A549 (cell line): Measurements from ENCODE around the gene RPS6KB1.

Source experiments
- CHD2 ChIP-seq: fragments of 150-350 bp; IDR thresholded peaks from 2 replicates; pipeline ENCODE4 v1.6.1; 2014; ENCODE audit warnings: low read length; ENCODE audit not compliant: partially characterized antibody
- CTCF ChIP-seq: fragments of >200 bp; sonication (Bioruptor Twin); formaldehyde crosslinking; IDR thresholded peaks from 3 replicates; pipeline ENCODE4 v1.5.1; 2016
- ELK1 ChIP-seq: fragments of 150-350 bp; IDR thresholded peaks from 2 replicates; pipeline ENCODE4 v1.6.1; 2014; ENCODE audit warnings: low read depth, mild to moderate bottlenecking, low read length
- EP300 ChIP-seq, 2 experiments: fragments of >200 bp; sonication (Bioruptor Twin); formaldehyde crosslinking; IDR thresholded peaks; 2 replicates in 1 of 2; 3 replicates in 1 of 2; pipeline ENCODE4 v1.6.1; 2016 to 2017
- JUN ChIP-seq, 2 experiments: fragments of >200 bp; sonication (Bioruptor Twin); formaldehyde crosslinking; IDR thresholded peaks; 2 replicates in 1 of 2; 3 replicates in 1 of 2; pipeline ENCODE4 v1.6.1; 2016 to 2017
- JUNB ChIP-seq: fragments of >200 bp; sonication (Bioruptor Twin); formaldehyde crosslinking; IDR thresholded peaks from 2 replicates; pipeline ENCODE4 v1.6.1; 2016
- POLR2A ChIP-seq: IDR thresholded peaks from 2 replicates; pipeline ENCODE4 v1.6.1; 2012; ENCODE audit warnings: mild to moderate bottlenecking, low read length
- RCOR1 ChIP-seq: fragments of 150-350 bp; IDR thresholded peaks from 2 replicates; pipeline ENCODE4 v1.6.1; 2014; ENCODE audit warnings: antibody characterized with exemption, low read length, low read depth

- TF ChIP-seq CTCF (peak; percentile 88), ELK1 (no peak), EP300 (IDR thresholded peaks at IDR 0.05) (no peak), CHD2 (no peak), JUN (IDR thresholded peaks at IDR 0.05) (no peak), POLR2A (no peak), RCOR1 (no peak), JUNB (no peak)
Observed at GRCh38 chr17:59914274-59914854, 21.4 kb downstream of the RPS6KB1 start.
